COLO829 (cell line): ENCODE measurements around the gene DOCK1.
"Not testable (repeated sequence)": the region's sequence is repeated elsewhere in the genome, so short reads cannot be mapped to it uniquely, and the experiment has no call there.

Experiments used
- DNase-seq: peaks from one replicate; pipeline ENCODE4 v3.0.0; 2012; ENCODE audit warnings: low spot score

DOCK1 gene

GRCh38 chr10:127279334-127279774 is 374.1 kb downstream of the DOCK1 start:
- DNase-seq, result no peak

- no peak for DNase-seq
These were observed 375.2 kb downstream of the DOCK1 start for GRCh38 chr10:127280446-127280845.

DNA sequence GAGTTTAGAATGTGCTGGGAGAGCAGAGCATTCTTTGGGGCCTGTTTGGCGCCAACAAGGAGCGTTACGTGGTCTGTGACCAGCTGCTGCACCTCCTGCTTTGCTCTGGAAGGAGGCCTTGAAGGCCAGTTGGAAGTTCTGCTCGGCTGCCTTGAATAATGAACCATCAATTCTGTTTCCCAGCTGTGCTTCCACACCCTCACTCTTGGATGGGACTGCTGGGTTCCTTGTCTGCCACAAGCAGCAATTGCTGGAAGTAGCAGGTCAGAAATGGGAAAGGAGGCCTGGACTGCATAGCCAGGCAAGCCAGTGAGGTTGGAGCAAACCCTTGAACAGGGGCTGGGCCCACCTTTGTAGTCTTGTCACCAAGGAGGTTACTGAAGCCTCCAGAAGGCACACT is 377.8 kb downstream of the DOCK1 start:
- DNase-seq, result no peak

DNA sequence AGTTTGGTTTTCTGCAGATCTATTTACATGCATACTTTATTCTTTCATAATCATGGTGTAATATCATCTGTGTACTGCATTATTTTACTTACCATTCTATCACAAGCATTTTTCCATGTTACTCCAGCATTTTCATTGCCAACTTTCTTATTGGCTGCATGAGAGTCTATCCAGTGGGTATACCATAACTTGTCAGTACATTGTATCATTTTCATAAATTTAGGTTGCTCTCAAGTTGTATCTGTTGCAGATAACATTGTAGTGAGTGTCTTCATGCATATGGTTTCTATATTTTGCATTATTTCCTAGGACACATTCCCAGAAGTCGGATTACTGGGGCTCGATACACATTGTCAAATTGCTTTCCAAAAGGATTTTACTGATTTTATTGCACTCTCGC is 378.3 kb downstream of the DOCK1 start:
- no peak for DNase-seq

DNA sequence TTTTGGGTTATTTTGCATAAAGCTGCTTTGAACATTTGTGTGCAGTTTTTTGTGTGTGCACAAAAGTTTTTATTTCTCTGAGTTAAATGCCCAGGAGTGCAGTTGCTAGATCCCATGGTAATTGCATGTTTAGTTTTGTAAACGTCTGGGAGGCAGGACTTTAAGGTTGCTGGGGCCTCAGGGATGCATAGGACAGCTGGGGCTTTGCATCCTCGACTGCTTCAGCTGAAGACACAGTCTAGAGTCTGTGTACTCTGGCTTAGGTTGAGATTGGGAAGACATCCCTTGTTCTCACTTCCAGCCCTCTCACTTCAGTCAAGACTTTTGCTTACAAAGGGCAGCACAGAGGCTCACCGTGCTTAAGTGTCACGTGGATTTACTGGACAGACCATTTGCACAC is 385.6 kb downstream of the DOCK1 start:
- DNase-seq, result no peak

GRCh38 chr10:127291329-127291728 is 386.1 kb downstream of the DOCK1 start:
- no peak for DNase-seq

GRCh38 chr10:127292888-127293287 is 387.7 kb downstream of the DOCK1 start:
- no peak for DNase-seq

DNA sequence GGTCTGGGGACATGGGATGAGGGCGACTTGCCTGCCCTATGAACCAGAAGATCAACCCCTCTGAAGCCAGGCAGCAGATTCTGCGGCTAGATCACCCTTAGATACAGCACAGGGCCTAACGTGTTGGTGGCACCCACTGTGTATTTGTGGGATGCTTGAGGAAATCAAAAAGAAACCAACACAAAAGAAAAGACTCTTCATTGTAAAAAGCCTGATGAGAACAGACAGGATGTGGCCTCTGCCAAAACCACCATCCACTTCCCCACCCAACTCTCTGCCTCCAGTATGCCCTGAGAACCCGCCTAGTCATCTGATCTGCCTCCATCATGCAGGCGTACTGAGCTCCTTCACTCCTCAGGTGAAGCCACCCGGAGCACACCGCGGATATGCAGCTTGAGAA is 388.4 kb downstream of the DOCK1 start:
- no peak for DNase-seq

DNA sequence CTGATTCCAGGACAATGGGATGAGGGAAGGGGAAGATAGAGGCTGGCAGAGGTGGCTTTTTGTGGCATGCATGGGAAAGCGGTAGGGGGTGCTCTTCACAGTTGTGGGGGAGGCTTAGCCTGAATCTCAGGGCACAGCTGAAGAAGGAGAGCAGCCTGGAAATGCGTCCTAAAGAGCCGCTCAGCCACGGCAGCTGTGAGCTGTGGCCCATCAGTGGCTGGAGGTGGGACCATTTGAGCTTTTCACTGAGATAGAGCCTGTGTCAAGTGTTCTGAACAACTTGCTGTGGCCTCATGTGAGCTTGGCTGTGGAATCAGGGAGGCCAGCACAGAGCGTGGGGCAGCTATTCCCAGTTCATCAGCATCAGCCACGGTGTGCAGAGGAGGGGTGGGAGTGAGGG is 391.5 kb downstream of the DOCK1 start:
- DNase-seq, result no peak

DNA sequence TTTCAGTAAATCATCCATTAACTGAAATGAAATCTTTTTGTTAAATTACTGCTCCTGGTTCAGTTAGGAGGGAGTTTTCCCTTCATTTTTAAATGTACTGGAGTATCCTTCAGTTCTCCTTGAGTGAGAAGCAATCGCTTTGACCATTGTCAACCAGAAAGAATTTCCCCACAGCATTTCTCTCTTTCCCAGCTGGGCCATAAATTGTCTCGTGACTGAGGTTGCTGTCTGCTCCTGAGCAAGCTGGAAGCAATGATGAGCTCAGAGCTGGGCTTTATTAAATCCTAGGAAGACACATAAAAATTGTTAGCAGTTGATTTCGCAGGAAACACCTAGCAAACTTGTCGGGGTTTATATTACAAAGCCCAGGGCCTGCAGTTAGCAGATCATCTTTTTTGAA is 393.2 kb downstream of the DOCK1 start:
- no peak for DNase-seq

GRCh38 chr10:127299192-127299591 is 394.0 kb downstream of the DOCK1 start:
- DNase-seq, result not testable (repeated sequence)

DNA sequence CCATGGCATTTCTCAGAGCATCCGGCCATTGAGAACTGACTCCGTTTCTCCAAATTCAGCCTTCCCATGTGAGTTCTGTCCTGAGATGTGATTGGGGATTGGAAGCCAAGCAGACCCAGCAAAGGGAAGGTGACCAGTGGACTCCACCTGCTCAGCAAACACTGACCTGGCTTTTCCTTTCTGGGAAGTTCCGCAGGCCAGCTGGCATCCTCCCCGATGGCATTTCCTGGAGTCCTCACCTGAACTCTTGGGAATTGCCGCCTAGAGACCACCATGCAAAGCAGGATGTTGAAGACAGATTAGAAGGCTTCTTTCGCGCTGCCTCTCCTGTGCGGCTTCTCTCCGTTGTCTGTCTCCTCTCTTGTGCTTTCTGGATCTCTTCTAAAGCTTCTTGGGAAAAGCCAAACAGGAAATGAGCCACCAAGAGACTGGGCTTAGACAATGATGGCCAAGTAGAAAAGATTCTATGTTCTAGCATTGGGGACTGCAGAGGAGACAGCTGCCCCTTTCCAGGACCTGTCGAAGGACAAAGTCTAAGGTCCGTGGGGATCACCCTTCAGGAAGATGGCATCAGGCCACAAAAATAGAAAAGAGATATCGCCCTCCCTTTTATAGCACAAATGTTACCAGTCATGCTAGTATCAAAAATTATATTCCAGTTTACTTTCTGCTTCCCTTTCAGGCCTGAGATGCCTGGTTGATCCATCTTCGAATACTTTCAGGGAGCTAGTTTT is 394.9 kb downstream of the DOCK1 start:
- no peak for DNase-seq

- no peak for DNase-seq
These were observed 395.7 kb downstream of the DOCK1 start for GRCh38 chr10:127300868-127301321.

GRCh38 chr10:127302343-127302742 is 397.1 kb downstream of the DOCK1 start:
- DNase-seq, result no peak

DNA sequence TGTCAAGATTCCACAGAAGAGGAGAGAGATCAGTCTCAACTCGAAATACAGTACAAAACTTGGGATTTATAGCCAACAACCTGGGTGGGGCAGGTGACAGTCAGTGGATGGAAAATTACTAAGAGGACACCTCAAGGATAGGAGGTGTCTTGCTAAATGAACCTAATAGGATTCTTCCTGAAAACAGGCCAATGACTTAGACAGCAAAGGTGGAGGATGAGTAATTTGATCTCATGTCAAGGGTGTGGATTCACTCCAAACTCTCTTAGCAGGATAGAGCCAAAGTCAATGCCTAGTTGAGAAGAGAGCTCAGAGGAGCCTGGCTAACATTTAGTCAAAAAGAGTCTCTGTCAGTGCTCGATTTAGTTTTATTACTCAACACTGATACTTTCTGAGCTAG is 397.9 kb downstream of the DOCK1 start:
- DNase-seq, result no peak

DNA sequence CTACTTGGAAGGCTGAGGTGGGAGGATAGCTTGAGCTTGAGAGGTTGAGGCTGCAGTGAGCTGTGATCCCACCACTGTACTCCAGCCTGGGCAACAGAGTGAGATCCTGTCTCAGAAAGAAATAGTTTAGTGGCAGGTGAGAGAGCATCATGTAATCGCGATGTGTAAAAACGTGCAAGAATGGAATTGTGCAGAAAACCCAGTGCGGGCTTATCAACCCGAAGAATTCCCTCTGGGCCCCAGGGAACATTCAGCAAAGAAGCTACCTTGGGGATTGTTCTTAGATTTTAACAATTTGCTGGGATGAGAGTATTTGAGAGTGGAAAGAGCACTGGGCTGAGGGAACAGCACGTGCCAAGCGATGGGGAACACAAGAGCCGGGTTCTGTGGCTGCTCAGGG is 398.5 kb downstream of the DOCK1 start:
- DNase-seq, result no peak

GRCh38 chr10:127306479-127306878 is 401.3 kb downstream of the DOCK1 start:
- DNase-seq, result no peak

- DNase-seq, result no peak
These were observed 402.1 kb downstream of the DOCK1 start for GRCh38 chr10:127307338-127307737.

- DNase-seq, result no peak
These were observed 402.8 kb downstream of the DOCK1 start for GRCh38 chr10:127308031-127308430.

DNA sequence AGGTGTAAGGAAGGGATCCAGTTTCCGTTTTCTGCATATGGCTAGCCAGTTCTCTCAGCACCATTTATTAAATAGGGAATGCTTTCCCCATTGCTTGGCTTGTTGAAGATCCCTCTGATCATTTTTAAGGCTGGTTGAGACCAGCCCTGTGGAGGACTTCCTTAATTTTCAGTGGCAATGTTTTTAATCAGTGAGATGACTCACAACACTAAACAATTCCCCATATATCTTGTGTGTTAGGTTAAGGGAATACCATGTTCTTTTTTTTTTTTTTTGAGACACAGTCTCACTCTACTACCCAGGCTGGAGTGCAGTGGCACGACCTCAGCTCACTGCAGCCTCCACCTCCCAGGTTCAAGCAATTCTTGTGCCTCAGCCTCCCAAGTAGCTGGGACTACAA is 404.4 kb downstream of the DOCK1 start:
- not testable (repeated sequence) for DNase-seq

GRCh38 chr10:127310430-127310829 is 405.2 kb downstream of the DOCK1 start:
- no peak for DNase-seq

GRCh38 chr10:127310923-127311322 is 405.7 kb downstream of the DOCK1 start:
- DNase-seq, result no peak

GRCh38 chr10:127313996-127314700 is 408.9 kb downstream of the DOCK1 start:
- DNase-seq, result peak; percentile 67

- peak; percentile 3 for DNase-seq
These were observed 409.6 kb downstream of the DOCK1 start for GRCh38 chr10:127314797-127315196.
